ENCODE measurements around the gene RBM15B.

Gene RBM15B

DNA sequence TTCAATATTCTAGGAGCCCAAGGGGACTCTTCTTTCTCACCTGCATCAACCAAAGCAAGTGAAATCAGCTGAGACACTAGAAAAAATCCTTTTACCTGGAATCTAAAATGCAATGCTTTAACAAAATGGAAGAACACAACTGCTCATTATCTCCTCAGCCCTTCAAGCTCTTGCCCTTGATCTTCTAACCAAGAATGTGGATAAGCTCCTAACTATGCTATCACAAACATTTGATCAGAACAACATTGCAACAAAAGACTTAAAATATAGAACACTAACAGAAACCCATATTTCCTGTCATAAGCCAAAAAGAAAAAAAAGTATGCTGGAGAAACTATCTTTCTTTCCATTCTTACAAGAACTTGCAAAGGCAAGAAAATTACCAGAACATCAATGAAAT lies 12.6 kb downstream of the RBM15B start:
- no peak for DNase-seq (ENCODE audit: low spot score)
- TF ChIP-seq, protein P1, sequence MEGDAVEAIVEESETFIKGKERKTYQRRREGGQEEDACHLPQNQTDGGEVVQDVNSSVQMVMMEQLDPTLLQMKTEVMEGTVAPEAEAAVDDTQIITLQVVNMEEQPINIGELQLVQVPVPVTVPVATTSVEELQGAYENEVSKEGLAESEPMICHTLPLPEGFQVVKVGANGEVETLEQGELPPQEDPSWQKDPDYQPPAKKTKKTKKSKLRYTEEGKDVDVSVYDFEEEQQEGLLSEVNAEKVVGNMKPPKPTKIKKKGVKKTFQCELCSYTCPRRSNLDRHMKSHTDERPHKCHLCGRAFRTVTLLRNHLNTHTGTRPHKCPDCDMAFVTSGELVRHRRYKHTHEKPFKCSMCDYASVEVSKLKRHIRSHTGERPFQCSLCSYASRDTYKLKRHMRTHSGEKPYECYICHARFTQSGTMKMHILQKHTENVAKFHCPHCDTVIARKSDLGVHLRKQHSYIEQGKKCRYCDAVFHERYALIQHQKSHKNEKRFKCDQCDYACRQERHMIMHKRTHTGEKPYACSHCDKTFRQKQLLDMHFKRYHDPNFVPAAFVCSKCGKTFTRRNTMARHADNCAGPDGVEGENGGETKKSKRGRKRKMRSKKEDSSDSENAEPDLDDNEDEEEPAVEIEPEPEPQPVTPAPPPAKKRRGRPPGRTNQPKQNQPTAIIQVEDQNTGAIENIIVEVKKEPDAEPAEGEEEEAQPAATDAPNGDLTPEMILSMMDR (IDR thresholded peaks at IDR 0.05; ENCODE audit: extremely low read depth, missing control alignments): no peak

DNA sequence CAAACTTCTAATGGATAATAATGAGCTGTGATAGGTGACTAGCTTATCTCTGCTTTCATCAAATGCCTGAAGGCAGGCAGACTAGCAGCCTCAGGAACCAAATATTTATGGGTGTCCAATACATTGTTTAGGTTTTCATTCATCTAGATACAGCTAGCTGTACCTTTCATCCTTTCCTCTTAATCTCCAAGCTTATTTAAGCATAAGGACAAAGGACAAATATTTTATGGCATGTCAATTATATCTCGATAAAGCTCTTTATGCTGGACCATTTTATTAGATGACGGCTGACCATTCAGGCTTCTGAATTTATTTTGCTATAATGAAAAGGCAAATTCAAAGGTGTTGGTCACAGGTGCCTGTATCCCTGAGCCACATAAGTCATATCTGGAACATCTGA lies 16.9 kb downstream of the RBM15B start:
- TF ChIP-seq, protein P1 (IDR thresholded peaks at IDR 0.05; ENCODE audit: extremely low read depth, missing control alignments): no peak

GRCh38 chr3:51408813-51409212 lies 17.7 kb downstream of the RBM15B start:
- DNase-seq (ENCODE audit: low spot score): no peak
- TF ChIP-seq, protein P1 (IDR thresholded peaks at IDR 0.05; ENCODE audit: extremely low read depth, missing control alignments): no peak

More for the DNA sequence above, 16.9 kb downstream of the RBM15B start:
- DNase-seq (ENCODE audit: low spot score): no peak

- TF ChIP-seq, protein P1 (IDR thresholded peaks at IDR 0.05; ENCODE audit: extremely low read depth, missing control alignments): no peak
- no peak for DNase-seq (ENCODE audit: low spot score)
Measured at GRCh38 chr3:51422211-51422610, 31.1 kb downstream of the RBM15B start.

- DNase-seq (ENCODE audit: low spot score): no peak
- TF ChIP-seq, protein P1 (IDR thresholded peaks at IDR 0.05; ENCODE audit: extremely low read depth, missing control alignments): no peak
Measured at GRCh38 chr3:51426921-51427320, 35.8 kb downstream of the RBM15B start.

GRCh38 chr3:51429138-51429537 lies 38.1 kb downstream of the RBM15B start:
- DNase-seq (ENCODE audit: low spot score): no peak
- TF ChIP-seq, protein P1 (IDR thresholded peaks at IDR 0.05; ENCODE audit: extremely low read depth, missing control alignments): no peak

DNA sequence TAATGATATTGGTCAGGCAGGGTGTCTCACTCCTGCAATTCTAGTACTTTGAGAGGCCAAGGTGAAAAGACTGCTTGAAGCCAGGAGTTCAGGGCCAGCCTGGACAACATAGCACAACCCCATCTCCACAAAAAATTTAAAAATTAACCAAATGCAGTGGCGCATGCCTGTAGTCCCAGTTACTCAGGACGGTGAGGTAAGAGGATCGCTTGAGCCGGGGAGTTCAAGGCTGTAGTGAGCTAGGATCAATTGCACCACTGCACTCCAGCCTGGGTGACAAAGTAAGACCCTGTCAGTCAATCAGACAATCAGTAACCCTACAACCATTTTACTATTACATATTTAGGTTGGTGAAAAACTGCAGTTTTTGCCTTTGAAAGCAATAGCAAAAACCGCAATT lies 43.0 kb downstream of the RBM15B start:
- TF ChIP-seq, protein P1 (IDR thresholded peaks at IDR 0.05; ENCODE audit: extremely low read depth, missing control alignments): no peak
- DNase-seq (ENCODE audit: low spot score): no peak
